GM12874 (cell line): ENCODE measurements around the gene SEC14L2.

Experiments
- TF ChIP-seq, protein P1 (sequence below): IDR thresholded peaks from 2 replicates; pipeline ENCODE4 v1.5.1; 2011; ENCODE audit warnings: low read depth, mild to moderate bottlenecking, control low read depth, low read length, moderate library complexity; ENCODE audit not compliant: insufficient read depth

Gene SEC14L2

DNA sequence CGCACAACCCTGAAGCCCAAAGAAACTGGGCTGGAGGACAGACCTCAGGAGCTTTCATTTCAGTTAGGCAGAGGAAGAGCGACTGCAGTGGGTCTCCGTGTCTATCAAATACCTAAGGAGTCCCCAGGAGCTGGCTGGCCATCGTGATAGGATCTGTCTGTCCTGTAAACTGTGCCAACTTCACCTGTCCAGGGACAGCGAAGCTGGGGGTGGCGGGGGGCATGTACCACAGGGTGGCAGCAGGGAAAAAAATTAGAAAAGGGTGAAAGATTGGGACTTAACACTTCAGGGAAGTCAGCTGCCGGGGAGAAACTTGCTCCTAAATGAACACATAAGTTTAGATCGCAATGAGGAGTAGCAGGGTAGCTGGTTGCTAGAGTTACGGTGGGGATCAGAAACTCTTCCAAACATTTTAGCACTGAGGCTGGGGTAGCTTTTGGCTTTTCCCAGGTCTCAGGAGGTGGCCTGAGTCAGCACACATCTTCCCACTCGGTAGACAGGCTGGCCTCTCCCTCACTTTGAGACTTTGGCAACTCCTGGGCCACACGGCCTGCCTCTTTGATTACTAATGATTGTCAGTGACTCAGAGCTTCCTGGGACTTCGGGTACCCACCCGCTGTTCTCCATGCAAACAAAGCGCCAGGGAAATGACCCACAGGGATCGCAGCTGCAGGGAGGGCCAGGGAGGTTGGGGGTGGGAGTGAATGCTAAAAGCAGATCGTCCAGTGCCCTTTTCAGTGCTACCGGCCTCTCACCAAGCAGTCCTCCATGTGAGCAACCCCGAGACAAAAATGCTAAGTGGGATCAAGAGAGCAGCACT lies 25.9 kb downstream of the SEC14L2 start:
- TF ChIP-seq, protein P1, sequence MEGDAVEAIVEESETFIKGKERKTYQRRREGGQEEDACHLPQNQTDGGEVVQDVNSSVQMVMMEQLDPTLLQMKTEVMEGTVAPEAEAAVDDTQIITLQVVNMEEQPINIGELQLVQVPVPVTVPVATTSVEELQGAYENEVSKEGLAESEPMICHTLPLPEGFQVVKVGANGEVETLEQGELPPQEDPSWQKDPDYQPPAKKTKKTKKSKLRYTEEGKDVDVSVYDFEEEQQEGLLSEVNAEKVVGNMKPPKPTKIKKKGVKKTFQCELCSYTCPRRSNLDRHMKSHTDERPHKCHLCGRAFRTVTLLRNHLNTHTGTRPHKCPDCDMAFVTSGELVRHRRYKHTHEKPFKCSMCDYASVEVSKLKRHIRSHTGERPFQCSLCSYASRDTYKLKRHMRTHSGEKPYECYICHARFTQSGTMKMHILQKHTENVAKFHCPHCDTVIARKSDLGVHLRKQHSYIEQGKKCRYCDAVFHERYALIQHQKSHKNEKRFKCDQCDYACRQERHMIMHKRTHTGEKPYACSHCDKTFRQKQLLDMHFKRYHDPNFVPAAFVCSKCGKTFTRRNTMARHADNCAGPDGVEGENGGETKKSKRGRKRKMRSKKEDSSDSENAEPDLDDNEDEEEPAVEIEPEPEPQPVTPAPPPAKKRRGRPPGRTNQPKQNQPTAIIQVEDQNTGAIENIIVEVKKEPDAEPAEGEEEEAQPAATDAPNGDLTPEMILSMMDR: no peak

DNA sequence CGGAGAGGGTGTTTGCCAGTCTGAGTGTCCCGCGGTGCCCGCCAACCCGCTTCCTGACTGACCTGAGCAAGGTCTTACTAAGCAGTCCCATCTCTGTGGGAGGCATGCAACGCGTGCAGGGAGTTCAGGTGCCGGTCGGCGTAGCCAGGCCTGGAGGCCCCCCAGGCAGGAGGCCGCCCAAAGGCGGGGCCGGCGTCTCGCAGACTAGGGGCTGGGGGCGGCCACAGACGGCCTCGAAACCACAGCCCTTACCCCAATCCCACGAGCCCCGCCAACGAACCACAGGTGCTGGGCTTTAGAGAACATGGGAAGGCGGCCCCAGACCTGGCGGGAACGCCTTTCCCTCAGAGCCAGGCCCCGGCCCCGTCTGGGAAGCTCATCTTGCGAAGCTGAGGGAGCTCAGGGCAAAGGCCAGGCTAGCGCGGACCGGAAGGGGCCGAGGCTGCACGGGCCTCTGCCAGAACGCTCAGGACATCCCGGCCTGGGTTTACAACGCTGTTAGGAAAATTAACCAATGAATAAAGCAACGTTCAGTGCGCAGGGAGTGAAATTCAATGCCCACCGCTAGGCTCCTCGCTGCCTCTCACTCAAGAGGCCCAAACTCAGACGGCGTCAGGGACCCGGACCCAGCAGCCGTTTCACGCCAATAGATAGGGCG lies 26.6 kb downstream of the SEC14L2 start:
- TF ChIP-seq, protein P1: no peak

DNA sequence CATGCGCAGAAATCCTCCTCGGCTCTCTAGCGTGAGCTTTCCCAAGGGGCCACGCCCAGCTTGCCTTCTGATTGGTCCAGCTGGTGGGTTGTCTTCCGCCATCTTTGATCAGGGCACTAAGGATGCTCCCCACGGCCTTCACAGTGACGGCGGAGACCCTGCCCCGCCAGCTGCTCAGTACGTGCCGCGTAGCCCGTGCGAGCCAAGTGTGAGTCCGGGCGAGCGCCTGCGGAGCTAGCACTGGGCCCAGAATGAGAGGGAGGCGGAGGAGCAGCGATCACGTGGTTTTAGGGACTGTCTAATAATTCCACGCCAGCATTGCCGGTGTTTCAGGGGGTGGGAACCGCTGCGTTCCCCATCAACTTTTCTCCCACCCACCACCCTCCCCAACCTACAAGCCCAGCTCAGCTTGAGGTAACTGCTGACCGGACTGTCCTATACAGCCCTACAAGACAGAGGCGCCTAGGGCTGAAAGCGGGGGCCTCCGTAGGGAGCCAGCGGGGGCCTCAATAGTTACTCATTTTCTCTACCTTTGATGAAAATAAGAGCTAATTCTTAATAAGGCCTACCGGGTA lies 27.2 kb downstream of the SEC14L2 start:
- TF ChIP-seq, protein P1: no peak

DNA sequence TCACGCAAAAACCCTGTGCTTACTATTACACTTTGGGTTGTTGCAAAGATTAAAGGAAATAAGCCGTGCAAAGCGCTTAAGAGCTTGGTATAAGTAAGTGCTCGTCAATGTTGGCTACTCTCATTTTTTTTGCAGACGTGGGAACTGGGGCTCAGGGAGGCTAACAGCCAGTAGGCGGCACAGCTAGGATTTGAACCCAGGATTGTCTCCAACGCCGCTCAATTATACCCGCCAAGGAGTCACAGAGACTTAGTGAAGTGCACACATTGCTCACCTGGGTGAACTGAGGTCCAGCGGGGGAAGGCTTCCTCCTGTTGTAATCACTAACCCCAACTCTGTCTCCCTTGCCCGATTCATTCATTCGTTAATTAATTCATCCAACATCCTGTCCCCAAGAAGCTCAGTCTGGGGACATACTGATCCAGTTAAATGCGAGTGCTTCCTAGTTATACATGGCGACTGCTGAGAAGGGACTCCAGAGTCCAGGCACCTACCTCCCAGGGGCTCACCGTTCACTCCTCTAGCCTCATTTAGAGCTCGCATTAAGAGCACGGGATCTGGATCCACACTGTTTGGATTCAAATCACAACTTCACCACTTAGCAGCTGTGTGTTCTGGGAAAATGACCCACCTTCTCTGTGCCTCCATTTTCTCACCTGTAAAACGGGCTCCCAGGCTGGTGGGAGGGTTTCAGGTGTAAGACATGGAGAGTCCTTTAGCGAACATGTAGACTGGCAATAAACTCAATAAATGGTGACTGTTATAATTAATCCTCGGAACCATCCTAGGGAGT lies 27.9 kb downstream of the SEC14L2 start:
- TF ChIP-seq, protein P1: no peak

DNA sequence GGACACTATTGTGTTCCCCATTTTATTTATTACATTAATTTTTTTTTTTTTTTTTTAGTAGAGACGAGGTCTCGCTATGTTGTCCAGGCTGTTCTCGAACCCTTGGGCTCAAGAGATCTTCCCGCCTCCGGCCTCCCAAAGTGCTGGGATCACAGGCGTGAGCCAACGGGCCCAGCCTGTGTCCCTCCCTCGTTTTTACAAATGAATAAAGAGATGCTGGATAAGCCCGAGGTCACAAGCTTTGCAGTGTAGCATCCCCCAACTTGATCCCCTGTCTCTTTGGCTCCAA lies 28.5 kb downstream of the SEC14L2 start:
- TF ChIP-seq, protein P1: no peak

DNA sequence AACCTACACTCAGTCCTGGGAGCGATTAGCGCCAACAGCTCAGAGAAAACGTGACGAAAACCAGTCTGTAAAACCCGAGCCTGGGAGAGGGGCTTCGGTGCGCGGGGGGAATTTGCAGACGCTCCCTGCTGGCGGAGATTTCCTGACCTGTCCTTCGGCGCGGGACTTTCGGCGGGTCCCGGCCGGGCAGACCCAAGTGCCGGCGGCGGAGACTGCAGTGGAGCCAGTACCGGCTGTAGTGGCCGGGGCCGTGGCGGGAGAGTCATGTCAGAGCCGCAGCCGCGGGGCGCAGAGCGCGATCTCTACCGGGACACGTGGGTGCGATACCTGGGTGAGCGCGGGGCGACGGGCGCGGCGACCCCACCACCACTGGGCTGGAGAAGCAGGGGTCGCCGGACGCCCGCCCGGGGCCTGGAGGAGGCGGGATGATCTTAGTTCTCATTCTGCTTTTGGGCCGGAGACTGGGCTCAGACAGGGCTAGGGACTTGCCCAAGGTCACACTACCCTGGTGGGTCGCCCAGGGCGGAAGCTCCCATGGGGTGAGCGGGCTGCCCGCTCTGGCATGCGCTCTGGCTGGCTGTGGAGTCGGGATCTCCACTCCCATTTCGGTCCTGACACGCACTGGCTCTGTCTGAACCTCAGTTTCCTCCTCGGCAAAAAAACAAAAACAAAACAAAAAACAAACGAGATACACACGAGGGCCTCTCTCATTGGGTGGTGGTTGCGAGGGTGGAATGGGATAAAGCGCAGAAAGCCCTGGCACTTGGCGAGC lies 29.0 kb downstream of the SEC14L2 start, which contains the start of gene MTFP1:
MTFP1 (plus strand) TSS at position 153 of the 772 bp plus-strand sequence; CDS start at position 265, 112 bp downstream.
- TF ChIP-seq, protein P1: 0 out of 2 replicates have a peak, but pooled peaks have one; percentile 1
